GDM1 (cell line): ENCODE results near the gene OTOGL.
"Not testable (repeated sequence)": the region's sequence is repeated elsewhere in the genome, so short reads cannot be mapped to it uniquely, and the experiment has no call there.

ENCODE experiments used
- DNase-seq: peaks from one replicate; lab custom pipeline; 2025; lab: John Stamatoyannopoulos, UW

Gene OTOGL

GRCh38 chr12:80099259-80099658 is at the start of gene OTOGL:
Gene OTOGL (plus strand): TSS chr12:80099537. CDS start chr12:80209432, 109,895 bp downstream.
- DNase-seq = no peak

GRCh38 chr12:80050236-80050635 is 49.1 kb upstream of the OTOGL start:
- DNase-seq = no peak

GRCh38 chr12:80053051-80053790 is 46.1 kb upstream of the OTOGL start:
- no peak for DNase-seq

- DNase-seq = no peak
These were observed 43.1 kb upstream of the OTOGL start for GRCh38 chr12:80056232-80056631.

GRCh38 chr12:80056845-80057244 is 42.5 kb upstream of the OTOGL start:
- no peak for DNase-seq

GRCh38 chr12:80058586-80058985 is 40.8 kb upstream of the OTOGL start:
- no peak for DNase-seq

- DNase-seq = no peak
These were observed 40.2 kb upstream of the OTOGL start for GRCh38 chr12:80059102-80059501.

- DNase-seq = no peak
These were observed 39.5 kb upstream of the OTOGL start for GRCh38 chr12:80059875-80060274.

- no peak for DNase-seq
These were observed 35.1 kb upstream of the OTOGL start for GRCh38 chr12:80064269-80064668.

- DNase-seq = no peak
These were observed 34.4 kb upstream of the OTOGL start for GRCh38 chr12:80064951-80065350.

GRCh38 chr12:80068173-80068572 is 31.2 kb upstream of the OTOGL start:
- DNase-seq = peak; percentile 0

GRCh38 chr12:80083892-80084614 is 15.3 kb upstream of the OTOGL start:
- DNase-seq = not testable (repeated sequence)

GRCh38 chr12:80086025-80086424 is 13.3 kb upstream of the OTOGL start:
- no peak for DNase-seq

GRCh38 chr12:80087486-80088213 is 11.7 kb upstream of the OTOGL start:
- no peak for DNase-seq

- DNase-seq = no peak
These were observed 1.3 kb downstream of the OTOGL start for GRCh38 chr12:80100591-80100990.

GRCh38 chr12:80101126-80101525 is 1.8 kb downstream of the OTOGL start:
- no peak for DNase-seq

GRCh38 chr12:80107221-80107620 is 7.9 kb downstream of the OTOGL start:
- no peak for DNase-seq

GRCh38 chr12:80116735-80117134 is 17.4 kb downstream of the OTOGL start:
- no peak for DNase-seq

GRCh38 chr12:80118565-80119324 is 19.4 kb downstream of the OTOGL start:
- no peak for DNase-seq

GRCh38 chr12:80120994-80121393 is 21.7 kb downstream of the OTOGL start:
- DNase-seq = no peak

GRCh38 chr12:80121661-80122060 is 22.3 kb downstream of the OTOGL start:
- no peak for DNase-seq

- DNase-seq = no peak
These were observed 30.7 kb downstream of the OTOGL start for GRCh38 chr12:80129895-80130530.
